Measurements from ENCODE around the gene STX11. TPM values are rescaled to one million over a fixed set of nuclear protein-coding genes. Genes with fewer than 3 reads are reported as not detected.

The STX11 gene
- total RNA-seq, 1 experiment from 2014 or later: 3.2 TPM

GRCh38 chr6:144161975-144162374 lies 11.7 kb downstream of the STX11 start:
- no peaks in the 10 kb centered on the region for H3K36me3 ChIP-seq (ENCODE audit: control insufficient read depth, insufficient read depth, low read length)
- H3K27me3 ChIP-seq (ENCODE audit: control insufficient read depth, insufficient read depth, low read length): no peaks in the 10 kb centered on the region
- no peak overlapping the region for H3K27ac ChIP-seq (ENCODE audit: low read length)
- TF ChIP-seq CTCF (IDR thresholded peaks at IDR 0.05) (no peak), TCF7L2 (IDR thresholded peaks at IDR 0.05; ENCODE audit: low read depth, low read length) (no peak), POLR2AphosphoS5 (IDR thresholded peaks at IDR 0.05; ENCODE audit: low read depth, low read length) (no peak), SIN3A (IDR thresholded peaks at IDR 0.05; ENCODE audit: borderline replicate concordance, insufficient read depth, low read depth, low read length) (no peak)
- TF ChIP-seq, protein P1, sequence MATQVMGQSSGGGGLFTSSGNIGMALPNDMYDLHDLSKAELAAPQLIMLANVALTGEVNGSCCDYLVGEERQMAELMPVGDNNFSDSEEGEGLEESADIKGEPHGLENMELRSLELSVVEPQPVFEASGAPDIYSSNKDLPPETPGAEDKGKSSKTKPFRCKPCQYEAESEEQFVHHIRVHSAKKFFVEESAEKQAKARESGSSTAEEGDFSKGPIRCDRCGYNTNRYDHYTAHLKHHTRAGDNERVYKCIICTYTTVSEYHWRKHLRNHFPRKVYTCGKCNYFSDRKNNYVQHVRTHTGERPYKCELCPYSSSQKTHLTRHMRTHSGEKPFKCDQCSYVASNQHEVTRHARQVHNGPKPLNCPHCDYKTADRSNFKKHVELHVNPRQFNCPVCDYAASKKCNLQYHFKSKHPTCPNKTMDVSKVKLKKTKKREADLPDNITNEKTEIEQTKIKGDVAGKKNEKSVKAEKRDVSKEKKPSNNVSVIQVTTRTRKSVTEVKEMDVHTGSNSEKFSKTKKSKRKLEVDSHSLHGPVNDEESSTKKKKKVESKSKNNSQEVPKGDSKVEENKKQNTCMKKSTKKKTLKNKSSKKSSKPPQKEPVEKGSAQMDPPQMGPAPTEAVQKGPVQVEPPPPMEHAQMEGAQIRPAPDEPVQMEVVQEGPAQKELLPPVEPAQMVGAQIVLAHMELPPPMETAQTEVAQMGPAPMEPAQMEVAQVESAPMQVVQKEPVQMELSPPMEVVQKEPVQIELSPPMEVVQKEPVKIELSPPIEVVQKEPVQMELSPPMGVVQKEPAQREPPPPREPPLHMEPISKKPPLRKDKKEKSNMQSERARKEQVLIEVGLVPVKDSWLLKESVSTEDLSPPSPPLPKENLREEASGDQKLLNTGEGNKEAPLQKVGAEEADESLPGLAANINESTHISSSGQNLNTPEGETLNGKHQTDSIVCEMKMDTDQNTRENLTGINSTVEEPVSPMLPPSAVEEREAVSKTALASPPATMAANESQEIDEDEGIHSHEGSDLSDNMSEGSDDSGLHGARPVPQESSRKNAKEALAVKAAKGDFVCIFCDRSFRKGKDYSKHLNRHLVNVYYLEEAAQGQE (IDR thresholded peaks at IDR 0.05; ENCODE audit: insufficient read depth in 1 of 2, low read depth in 2 of 2, low read length in 1 of 2): no peak
- intact Hi-C loops (cut with micrococcal nuclease; ENCODE audit: unreplicated experiment) (no loop called here), in situ Hi-C loops (cut with HindIII; ENCODE audit: low pct_unique_long_range_greater_than_20kb, low sequenced_read_pairs) (no loop called here)
- no peak overlapping the region for H3K4me3 ChIP-seq (ENCODE audit: low read depth in 2 of 2, low read length in 2 of 2)
- BruUV-seq (replicated peaks): no TSS peak
- DNase-seq (ENCODE audit: low read depth, low spot score) (no peak), ATAC-seq (no peak)
- ChIA-PET CTCF (no interaction called here), POLR2A (no interaction called here)
- H3K9me3 ChIP-seq (ENCODE audit: control insufficient read depth, insufficient read depth, low read depth, low read length): no peaks in the 10 kb centered on the region
- H3K4me1 ChIP-seq (ENCODE audit: control insufficient read depth, insufficient read depth, low read length): peaks cover 2% of the 10 kb centered on the region; the same call in 1 of the 2 replicates

- no peak for ATAC-seq
- POLR2A ChIA-PET: no interaction called here
- no peak for TF ChIP-seq POLR2AphosphoS5 (IDR thresholded peaks at IDR 0.05; ENCODE audit: low read depth, low read length)
- TF ChIP-seq, protein P1 (IDR thresholded peaks at IDR 0.05; ENCODE audit: insufficient read depth in 1 of 2, low read depth in 2 of 2, low read length in 1 of 2): no peak
- no peak for TF ChIP-seq CTCF (IDR thresholded peaks at IDR 0.05)
- no peak for TF ChIP-seq SIN3A (IDR thresholded peaks at IDR 0.05; ENCODE audit: borderline replicate concordance, insufficient read depth, low read depth, low read length)
- TF ChIP-seq TCF7L2 (IDR thresholded peaks at IDR 0.05; ENCODE audit: low read depth, low read length): no peak
- Histone ChIP-seq H3K4me3 (ENCODE audit: low read depth in 2 of 2, low read length in 2 of 2) (no peak overlapping the region), H3K27ac (ENCODE audit: low read length) (no peak overlapping the region), H3K27me3 (ENCODE audit: control insufficient read depth, insufficient read depth, low read length) (no peaks in the 10 kb centered on the region), H3K36me3 (ENCODE audit: control insufficient read depth, insufficient read depth, low read length) (no peaks in the 10 kb centered on the region), H3K4me1 (ENCODE audit: control insufficient read depth, insufficient read depth, low read length) (no peaks in the 10 kb centered on the region; the same call in 1 of the 2 replicates), H3K9me3 (ENCODE audit: control insufficient read depth, insufficient read depth, low read depth, low read length) (no peaks in the 10 kb centered on the region)
- BruUV-seq (replicated peaks): no TSS peak
- CTCF ChIA-PET: no interaction called here
- in situ Hi-C loops (cut with HindIII; ENCODE audit: low pct_unique_long_range_greater_than_20kb, low sequenced_read_pairs): no loop called here
- intact Hi-C loops (cut with micrococcal nuclease; ENCODE audit: unreplicated experiment): no loop called here
- DNase-seq (ENCODE audit: low read depth, low spot score): no peak
Measured at GRCh38 chr6:144162977-144163376, 12.7 kb downstream of the STX11 start.

Measured in Panc1 (cell line).